Endothelial cell of umbilical vein (primary cell): ENCODE measurements around the gene SLC25A27. TPM values are rescaled to one million over a fixed set of nuclear protein-coding genes. Genes with fewer than 3 reads are reported as not detected.

Experiments used
- BruUV-seq: library from RNA; stranded (reverse); fragments of 400-500 nt; replicated peaks from 2 replicates; lab custom pipeline; 2021; lab: Mats Ljungman, UMichigan
- CTCF ChIA-PET: fragments of 300-600, 350-600 bp; sonication (Branson Sonifier 250); formaldehyde crosslinking; loops from one replicate; lab custom pipeline; 2021; ENCODE audit warnings: antibody characterized with exemption, inconsistent platforms; lab: Charles Lee
- POLR2A ChIA-PET: fragments of 300-600, 350-600 bp; sonication (Branson Sonifier 250); formaldehyde crosslinking; loops from one replicate; lab custom pipeline; 2021; ENCODE audit warnings: antibody characterized with exemption, inconsistent platforms; lab: Charles Lee
- DNase-seq: peaks from one replicate; pipeline ENCODE4 v3.0.0-alpha.2; 2011; ENCODE audit warnings: low read depth, low spot score
- FAIRE-seq: peaks from 2 replicates; lab custom pipeline; 2011; peaks lifted over from hg19 to GRCh38; lab: Jason Lieb, UNC
- H2AFZ ChIP-seq: 2 replicates; pipeline ENCODE4 v1.6.0; 2012; ENCODE audit warnings: low read depth, low read length, control low read depth, inconsistent platforms
- H3K27ac ChIP-seq: 2 replicates; pipeline ENCODE4 v1.5.1; 2011; ENCODE audit warnings: low read depth, mild to moderate bottlenecking, control low read depth, low read length, moderate library complexity; ENCODE audit not compliant: insufficient read depth
- H3K27me3 ChIP-seq, 2 experiments: 2 replicates each; pipeline versions ENCODE4 v1.6.0 to v1.6.1; 2011; ENCODE audit warnings: low read length in 2 of 2, mixed read lengths in 1 of 2; ENCODE audit not compliant: control insufficient read depth in 2 of 2, insufficient read depth in 2 of 2
- H3K36me3 ChIP-seq, 2 experiments: 2 replicates in 1 of 2; 3 replicates in 1 of 2; pipeline ENCODE4 v1.5.1; 2011; ENCODE audit warnings: low read length in 2 of 2, mild to moderate bottlenecking in 1 of 2, moderate library complexity in 1 of 2; ENCODE audit not compliant: control insufficient read depth in 2 of 2, insufficient read depth in 2 of 2; ENCODE audit errors: extremely low read depth in 1 of 2
- H3K4me1 ChIP-seq: 3 replicates; pipeline ENCODE4 v1.5.1; 2011; ENCODE audit warnings: mild to moderate bottlenecking, low read length; ENCODE audit not compliant: control insufficient read depth, insufficient read depth; ENCODE audit errors: extremely low read depth
- H3K4me2 ChIP-seq: 2 replicates; pipeline ENCODE4 v1.6.1; 2011; ENCODE audit warnings: low read length, control low read depth, mixed read lengths; ENCODE audit not compliant: insufficient read depth
- H3K4me3 ChIP-seq, 3 experiments: fragments of 200-600 bp in 1 of 3; sonication (generic), shearing (Covaris generic) in 1 of 3; replicated peaks in 1 of 3; 2 replicates each; pipeline ENCODE4 v1.5.1; 2011 to 2016; ENCODE audit warnings: control low read depth in 3 of 3, low read length in 3 of 3, mild to moderate bottlenecking in 2 of 3, inconsistent platforms in 1 of 3, low read depth in 1 of 3, moderate library complexity in 1 of 3; ENCODE audit not compliant: insufficient read depth in 1 of 3
- H3K79me2 ChIP-seq: 2 replicates; pipeline ENCODE4 v1.6.0; 2012; ENCODE audit warnings: low read length, inconsistent platforms; ENCODE audit not compliant: control insufficient read depth, insufficient read depth
- H3K9ac ChIP-seq: replicated peaks from 2 replicates; pipeline ENCODE3; 2011; ENCODE audit warnings: low read length, control low read depth; ENCODE audit not compliant: insufficient read depth; ENCODE audit errors: extremely low read depth
- H3K9me1 ChIP-seq: replicated peaks from 3 replicates; pipeline ENCODE4 v1.6.0; 2011; ENCODE audit warnings: mild to moderate bottlenecking, low read length; ENCODE audit not compliant: control insufficient read depth, insufficient read depth; ENCODE audit errors: extremely low read depth
- H3K9me3 ChIP-seq: replicated peaks from 2 replicates; pipeline ENCODE4 v1.5.1; 2012; ENCODE audit warnings: low read length, inconsistent platforms; ENCODE audit not compliant: control insufficient read depth, insufficient read depth
- H4K20me1 ChIP-seq: replicated peaks from 2 replicates; pipeline ENCODE3; 2011; ENCODE audit warnings: mild to moderate bottlenecking, low read length; ENCODE audit not compliant: control insufficient read depth, insufficient read depth; ENCODE audit errors: extremely low read depth
- EZH2 ChIP-seq: IDR thresholded peaks from 2 replicates; pipeline ENCODE4 v1.6.1; 2012; ENCODE audit warnings: borderline replicate concordance, low read depth, mild to moderate bottlenecking, moderate library complexity, low read length, inconsistent platforms; ENCODE audit not compliant: severe bottlenecking
- FOS ChIP-seq: IDR thresholded peaks from 2 replicates; pipeline ENCODE4 v1.6.1; 2011; ENCODE audit warnings: mild to moderate bottlenecking, low read length, moderate library complexity, borderline replicate concordance; ENCODE audit not compliant: insufficient read depth
- GATA2 ChIP-seq: IDR thresholded peaks from 2 replicates; pipeline ENCODE4 v1.7.0; 2011; ENCODE audit warnings: low read depth, mild to moderate bottlenecking, moderate library complexity, mixed read lengths, low read length; ENCODE audit not compliant: insufficient read length, insufficient read depth
- JUN ChIP-seq: IDR thresholded peaks from 2 replicates; pipeline ENCODE4 v1.6.1; 2011; ENCODE audit warnings: borderline replicate concordance, low read depth; ENCODE audit not compliant: insufficient read length, insufficient read depth
- MYC ChIP-seq: IDR thresholded peaks from one replicate; pipeline ENCODE4 v1.6.1; 2011; ENCODE audit warnings: mild to moderate bottlenecking, low read depth, low read length
- POLR2A ChIP-seq: IDR thresholded peaks from 2 replicates; pipeline ENCODE4 v1.6.1; 2012; ENCODE audit warnings: low read depth, mild to moderate bottlenecking, control low read depth, low read length
- POLR2AphosphoS5 ChIP-seq: IDR thresholded peaks from 2 replicates; pipeline ENCODE4 v1.6.1; 2012; ENCODE audit warnings: low read depth, mild to moderate bottlenecking, control low read depth, low read length, moderate library complexity; ENCODE audit not compliant: insufficient read depth
- dilution Hi-C: fragments of 300-500 bp; cut with MboI; formaldehyde crosslinking; loops from one replicate; pipeline ENCODE4 v1.15.0; 2019; ENCODE audit warnings: low sequenced_read_pairs; ENCODE audit not compliant: extremely low pct_ligation_motif_present
- intact Hi-C: fragments of 100-400 bp; cut with micrococcal nuclease; formaldehyde crosslinking; loops from one replicate; pipeline ENCODE4 v1.10.0; 2022
- polyA plus RNA-seq, 4 experiments: library from polyadenylated mRNA; depleted of rRNA in 3 of 4; stranded (reverse) in 3 of 4; unstranded in 1 of 4; fragments of >200 nt; gene quantifications; 2 replicates each; pipeline versions ENCODE4 v1.2.1 to v1.2.3, GENCODE V29; 2011 to 2012; ENCODE audit warnings: missing spikeins in 1 of 4
- total RNA-seq: library from RNA; stranded (reverse); gene quantifications from 2 replicates; pipeline ENCODE4 v1.2.3, GENCODE V29; 2021
- TF ChIP-seq, protein P1 (sequence below): IDR thresholded peaks from 2 replicates; pipeline ENCODE4 v1.6.1; 2011; ENCODE audit not compliant: insufficient read depth, insufficient read length
- TF ChIP-seq, protein P2 (sequence below), 2 donors: IDR thresholded peaks; 1 replicate in 1 of 2; 2 replicates in 1 of 2; pipeline ENCODE4 v1.5.1; 2011; ENCODE audit warnings: low read length in 2 of 2, mild to moderate bottlenecking in 2 of 2, moderate library complexity in 2 of 2, control low read depth in 1 of 2, inconsistent platforms in 1 of 2, low read depth in 1 of 2; ENCODE audit not compliant: insufficient read depth in 1 of 2; ENCODE audit errors: extremely low read depth in 1 of 2

The SLC25A27 gene
- total and polyA plus RNA-seq, 2 donors (not counting 3 experiments of a cell fraction or from before 2014, with no cell fraction given): 3.3 to 4.0 TPM

DNA sequence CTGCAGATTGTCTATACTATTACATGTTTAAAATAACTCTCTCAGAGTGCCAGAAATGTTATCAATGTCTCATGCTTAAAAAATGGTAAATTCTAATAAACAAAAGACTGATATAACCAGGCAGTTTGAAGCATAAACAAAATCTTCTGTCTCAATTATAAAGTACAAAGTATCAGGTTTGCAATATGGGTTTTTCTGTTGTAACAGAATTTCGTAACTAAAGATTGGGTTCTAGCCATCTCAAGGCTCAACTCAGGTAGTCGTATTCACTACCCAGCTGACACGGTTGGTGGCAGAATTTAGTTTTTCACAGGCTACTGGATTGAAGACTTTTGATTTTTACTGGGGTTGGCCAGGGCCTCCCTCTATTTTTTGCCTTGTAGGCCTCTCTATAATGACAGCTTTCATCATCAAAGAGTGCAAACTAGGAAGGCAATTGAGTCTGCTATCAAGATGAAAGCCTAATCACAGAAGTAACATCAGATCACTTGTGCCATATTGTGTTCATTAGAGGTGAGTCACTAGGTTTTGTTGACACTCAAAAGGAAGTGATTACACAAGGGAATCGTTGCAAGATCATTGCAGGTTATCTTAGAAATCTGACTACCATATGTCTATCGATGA lies 3.8 kb upstream of the SLC25A27 start:
- H3K27ac ChIP-seq: no peak overlapping the region
- DNase-seq (no peak), FAIRE-seq (no peak)
- no peak overlapping the region for H3K4me2 ChIP-seq
- no peaks in the 10 kb centered on the region for H3K79me2 ChIP-seq
- no peak overlapping the region for H3K4me3 ChIP-seq
- no peak overlapping the region for H3K9ac ChIP-seq
- H3K36me3 ChIP-seq: no peaks in the 10 kb centered on the region
- H3K4me1 ChIP-seq: peaks cover 5% of the 10 kb centered on the region
- no peaks in the 10 kb centered on the region for H3K9me1 ChIP-seq
- ChIA-PET POLR2A (no interaction called here), CTCF (no interaction called here)
- intact Hi-C loops (no loop called here), dilution Hi-C loops (no loop called here)
- peaks cover 4 to 9% of the 10 kb centered on the region in 2 experiments for H3K27me3 ChIP-seq
- H3K9me3 ChIP-seq: no peaks in the 10 kb centered on the region
- no TSS peak for BruUV-seq
- H2AFZ ChIP-seq: no peak overlapping the region
- TF ChIP-seq GATA2: no peak
- TF ChIP-seq MYC: no peak
- TF ChIP-seq JUN: no peak
- no peak for TF ChIP-seq POLR2AphosphoS5
- no peak for TF ChIP-seq POLR2A
- no peak for TF ChIP-seq EZH2
- TF ChIP-seq, protein P1, sequence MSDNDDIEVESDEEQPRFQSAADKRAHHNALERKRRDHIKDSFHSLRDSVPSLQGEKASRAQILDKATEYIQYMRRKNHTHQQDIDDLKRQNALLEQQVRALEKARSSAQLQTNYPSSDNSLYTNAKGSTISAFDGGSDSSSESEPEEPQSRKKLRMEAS: no peak
- TF ChIP-seq, protein P2, sequence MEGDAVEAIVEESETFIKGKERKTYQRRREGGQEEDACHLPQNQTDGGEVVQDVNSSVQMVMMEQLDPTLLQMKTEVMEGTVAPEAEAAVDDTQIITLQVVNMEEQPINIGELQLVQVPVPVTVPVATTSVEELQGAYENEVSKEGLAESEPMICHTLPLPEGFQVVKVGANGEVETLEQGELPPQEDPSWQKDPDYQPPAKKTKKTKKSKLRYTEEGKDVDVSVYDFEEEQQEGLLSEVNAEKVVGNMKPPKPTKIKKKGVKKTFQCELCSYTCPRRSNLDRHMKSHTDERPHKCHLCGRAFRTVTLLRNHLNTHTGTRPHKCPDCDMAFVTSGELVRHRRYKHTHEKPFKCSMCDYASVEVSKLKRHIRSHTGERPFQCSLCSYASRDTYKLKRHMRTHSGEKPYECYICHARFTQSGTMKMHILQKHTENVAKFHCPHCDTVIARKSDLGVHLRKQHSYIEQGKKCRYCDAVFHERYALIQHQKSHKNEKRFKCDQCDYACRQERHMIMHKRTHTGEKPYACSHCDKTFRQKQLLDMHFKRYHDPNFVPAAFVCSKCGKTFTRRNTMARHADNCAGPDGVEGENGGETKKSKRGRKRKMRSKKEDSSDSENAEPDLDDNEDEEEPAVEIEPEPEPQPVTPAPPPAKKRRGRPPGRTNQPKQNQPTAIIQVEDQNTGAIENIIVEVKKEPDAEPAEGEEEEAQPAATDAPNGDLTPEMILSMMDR (IDR thresholded peaks at IDR 0.05; ENCODE audit: extremely low read depth in 1 of 2, insufficient read depth in 1 of 2, low read depth in 1 of 2, low read length in 2 of 2): no peak
- TF ChIP-seq FOS: no peak
- H4K20me1 ChIP-seq: no peaks in the 10 kb centered on the region
